HepG2 (cell line): Measurements from ENCODE around the gene PA2G4. TPM values are rescaled to one million over a fixed set of nuclear protein-coding genes. Genes with fewer than 3 reads are reported as not detected.

Experiments
- AKNA ChIP-seq: sonication (generic); formaldehyde crosslinking; IDR thresholded peaks from 2 replicates; pipeline ENCODE4 v1.4.0; 2020; ENCODE audit warnings: missing genetic modification reagents, borderline replicate concordance
- ATF7 ChIP-seq, 2 experiments: fragments of 450-650 bp in 1 of 2; sonication (generic) in 1 of 2; formaldehyde crosslinking in 1 of 2; IDR thresholded peaks; 2 replicates each; pipeline versions ENCODE4 v1.4.0 to v1.6.1; 2016 to 2020; ENCODE audit warnings: antibody characterized with exemption in 1 of 2, mild to moderate bottlenecking in 1 of 2, missing genetic modification reagents in 1 of 2
- MTF1 ChIP-seq: sonication (generic); formaldehyde crosslinking; IDR thresholded peaks from 2 replicates; pipeline ENCODE4 v1.5.0; 2020; ENCODE audit warnings: missing genetic modification reagents
- NFAT5 ChIP-seq: sonication (generic); formaldehyde crosslinking; IDR thresholded peaks from 2 replicates; pipeline ENCODE4 v1.4.0; 2020; ENCODE audit warnings: missing genetic modification reagents
- NR2F6 ChIP-seq, 2 experiments: IDR thresholded peaks; 2 replicates each; pipeline ENCODE4 v1.6.1; 2016; ENCODE audit warnings: antibody characterized with exemption in 1 of 2, mild to moderate bottlenecking in 1 of 2
- PCBP2 ChIP-seq: fragments of 200-400 bp; formaldehyde crosslinking; optimal IDR thresholded peaks from 2 replicates; pipeline ENCODE3; 2018; ENCODE audit warnings: low read length, low read depth; ENCODE audit not compliant: poor library complexity, severe bottlenecking
- REXO4 ChIP-seq: sonication (generic); formaldehyde crosslinking; IDR thresholded peaks from 2 replicates; pipeline ENCODE4 v1.8.0; 2022; ENCODE audit warnings: missing genetic modification reagents, mild to moderate bottlenecking, borderline replicate concordance
- RXRB ChIP-seq: IDR thresholded peaks from 2 replicates; pipeline ENCODE4 v1.6.1; 2016; ENCODE audit warnings: borderline replicate concordance, missing genetic modification reagents, missing compliant biosample characterization
- ZBTB4 ChIP-seq: sonication (generic); formaldehyde crosslinking; IDR thresholded peaks from 2 replicates; pipeline ENCODE4 v1.4.0; 2020; ENCODE audit warnings: missing genetic modification reagents, mild to moderate bottlenecking, borderline replicate concordance
- ZNF207 ChIP-seq: fragments of 450-650 bp; IDR thresholded peaks from 2 replicates; pipeline ENCODE4 v1.6.1; 2016; ENCODE audit warnings: antibody characterized with exemption, borderline replicate concordance
- ZNF619 ChIP-seq: sonication (generic); formaldehyde crosslinking; IDR thresholded peaks from 2 replicates; pipeline ENCODE4 v1.4.0; 2020; ENCODE audit warnings: mild to moderate bottlenecking, missing genetic modification reagents
- polyA plus RNA-seq, 8 experiments: library from polyadenylated mRNA; depleted of rRNA in 3 of 8; stranded (reverse) in 7 of 8; unstranded in 1 of 8; fragments of >200 nt; fragmentation: Illumina TruSeq in 4 of 8; extraction: Trizol in 4 of 8; gene quantifications; 2 replicates each; pipeline versions ENCODE4 v1.2.1 to v1.2.3, GENCODE V29; 2011 to 2016; ENCODE audit warnings: low read depth in 4 of 8, missing spikeins in 1 of 8, mixed read lengths in 1 of 8; ENCODE audit not compliant: insufficient read depth in 1 of 8
- total RNA-seq, 5 experiments: library from RNA; depleted of rRNA; stranded (reverse); fragments of >200 nt; fragmentation: Illumina TruSeq; extraction: Trizol; gene quantifications; 2 replicates each; pipeline ENCODE4 v1.2.3, GENCODE V29; 2016; ENCODE audit warnings: low read depth in 1 of 5

The PA2G4 gene
- total and polyA plus RNA-seq, 2 of the 13 experiments (the other 11 are each of a cell fraction or from before 2014, with no cell fraction given): 147 to 240 TPM

GRCh38 chr12:56152132-56152755 is 47.9 kb downstream of the PA2G4 start, which contains the start of gene MYL6B (continued):
- TF ChIP-seq AKNA (CRISPR knock-in tag) (no peak), MTF1 (CRISPR knock-in tag) (no peak), ZBTB4 (CRISPR knock-in tag) (no peak), ZNF207 (no peak), REXO4 (CRISPR knock-in tag) (no peak), RXRB (CRISPR knock-in tag) (peak; percentile 45), PCBP2 (no peak), ATF7 (IDR thresholded peaks at IDR 0.05) (no peak), ATF7 (CRISPR knock-in tag; IDR thresholded peaks at IDR 0.05) (no peak), ZNF619 (CRISPR knock-in tag) (0 out of 2 replicates have a peak, but pooled peaks have one; percentile 18), NFAT5 (CRISPR knock-in tag) (no peak; the same call in 1 of the 2 replicates), NR2F6 (IDR thresholded peaks at IDR 0.05) (no peak), NR2F6 (CRISPR knock-in tag; IDR thresholded peaks at IDR 0.05) (peak; percentile 28; the same call in 1 of the 2 replicates)
